Prostate gland (tissue), 2 donors: Measurements from ENCODE around the gene NLRX1. TPM values are rescaled to one million over a fixed set of nuclear protein-coding genes. Genes with fewer than 3 reads are reported as not detected.

Experiments used
- DNase-seq: peaks from one replicate; pipeline ENCODE4 v3.0.0-alpha.2; 2019; ENCODE audit warnings: low spot score
- H3K27ac ChIP-seq, 2 donors: fragments of 200-600 bp; sonication (generic); 2 replicates each; pipeline ENCODE4 v1.5.1; 2017 to 2019
- H3K27me3 ChIP-seq: fragments of 200-600 bp; sonication (generic); replicated peaks from 2 replicates; pipeline ENCODE4 v1.5.1; 2019; ENCODE audit not compliant: insufficient read depth
- H3K36me3 ChIP-seq, 2 donors: fragments of 200-600 bp; sonication (generic); 1 replicate in 1 of 2; 2 replicates in 1 of 2; pipeline versions ENCODE4 v1.5.1 to v1.8.1; 2017 to 2019
- H3K4me1 ChIP-seq: fragments of 200-600 bp; sonication (generic); replicated peaks from 2 replicates; pipeline ENCODE4 v1.5.1; 2019
- H3K4me3 ChIP-seq, 2 donors: fragments of 200-600 bp; sonication (generic); 2 replicates each; pipeline ENCODE4 v1.5.1; 2017 to 2019
- H3K9me3 ChIP-seq: fragments of 200-600 bp; sonication (generic); 2 replicates; pipeline ENCODE4 v1.5.1; 2017
- CTCF ChIP-seq, 4 experiments: fragments of 200-600 bp in 2 of 4; fragments of 450-650 bp in 2 of 4; sonication (generic) in 2 of 4; IDR thresholded peaks; 1 replicate in 3 of 4; 2 replicates in 1 of 4; pipeline ENCODE4 v1.5.1; 2016 to 2019; ENCODE audit warnings: antibody characterized with exemption in 4 of 4, mild to moderate bottlenecking in 2 of 4, moderate library complexity in 2 of 4
- POLR2A ChIP-seq: fragments of 450-650 bp; IDR thresholded peaks from one replicate; pipeline ENCODE4 v1.6.1; 2016; ENCODE audit warnings: antibody characterized with exemption, mild to moderate bottlenecking
- POLR2AphosphoS5 ChIP-seq: sonication (generic); formaldehyde crosslinking; IDR thresholded peaks from one replicate; pipeline ENCODE4 v1.6.1; 2017; ENCODE audit warnings: antibody characterized with exemption
- WGBS: methylation state at CpG from one replicate; pipeline ENCODE4 v1.1.5; 2018; 5-methylcytosine and 5-hydroxymethylcytosine counted together
- intact Hi-C: fragments of 100-400 bp; cut with DNase I; formaldehyde crosslinking; loops from one replicate; pipeline ENCODE4 v1.14.2; 2022
- total RNA-seq, 2 donors: library from RNA; depleted of rRNA; stranded (reverse); fragments of >200 nt; gene quantifications; one replicate each; pipeline ENCODE4 v1.1.0, GENCODE V29; 2016

The NLRX1 gene
- total RNA-seq, 2 donors from 2014 or later = 18.8 to 26.1 TPM

GRCh38 chr11:119178166-119178680, 9.7 kb downstream of the NLRX1 start:
- WGBS = 75% methylated on average over 4 of the region's 4 CpGs
- peaks cover 0 to 4% of the 10 kb centered on the region in 2 donors for H3K36me3 ChIP-seq
- intact Hi-C loops = no loop called here

GRCh38 chr11:119179342-119179741, 10.8 kb downstream of the NLRX1 start:
- WGBS = 94% methylated on average over 6 of the region's 6 CpGs
- intact Hi-C loops = no loop called here
- Histone ChIP-seq H3K4me3 (no peak overlapping the region), H3K4me1 (no peaks in the 10 kb centered on the region), H3K9me3 (no peaks in the 10 kb centered on the region), H3K36me3 (peaks cover 0 to 4% of the 10 kb centered on the region in 2 donors), H3K27me3 (no peaks in the 10 kb centered on the region), H3K27ac (no peak overlapping the region)
- no peak for TF ChIP-seq POLR2A
- TF ChIP-seq CTCF (IDR thresholded peaks at IDR 0.05) = no peak
- no peak for TF ChIP-seq POLR2AphosphoS5
- DNase-seq = no peak

More at GRCh38 chr11:119178166-119178680, 9.7 kb downstream of the NLRX1 start:
- Histone ChIP-seq H3K4me3 (no peak overlapping the region), H3K4me1 (no peaks in the 10 kb centered on the region), H3K9me3 (no peaks in the 10 kb centered on the region), H3K27me3 (no peaks in the 10 kb centered on the region), H3K27ac (no peak overlapping the region)
- no peak for TF ChIP-seq POLR2AphosphoS5
- no peak for TF ChIP-seq CTCF (IDR thresholded peaks at IDR 0.05)
- no peak for DNase-seq

- TF ChIP-seq POLR2A = no peak
- no peak for TF ChIP-seq POLR2AphosphoS5
- no peak for TF ChIP-seq CTCF (IDR thresholded peaks at IDR 0.05)
- Histone ChIP-seq H3K36me3 (peaks cover 0 to 4% of the 10 kb centered on the region in 2 donors), H3K9me3 (no peaks in the 10 kb centered on the region), H3K27ac (no peak overlapping the region), H3K27me3 (no peaks in the 10 kb centered on the region), H3K4me1 (no peaks in the 10 kb centered on the region), H3K4me3 (no peak overlapping the region)
- DNase-seq = no peak
- 81% methylated on average over 10 of the region's 10 CpGs for WGBS
- intact Hi-C loops = no loop called here
These were observed 11.5 kb downstream of the NLRX1 start for GRCh38 chr11:119179983-119180382.

DNA sequence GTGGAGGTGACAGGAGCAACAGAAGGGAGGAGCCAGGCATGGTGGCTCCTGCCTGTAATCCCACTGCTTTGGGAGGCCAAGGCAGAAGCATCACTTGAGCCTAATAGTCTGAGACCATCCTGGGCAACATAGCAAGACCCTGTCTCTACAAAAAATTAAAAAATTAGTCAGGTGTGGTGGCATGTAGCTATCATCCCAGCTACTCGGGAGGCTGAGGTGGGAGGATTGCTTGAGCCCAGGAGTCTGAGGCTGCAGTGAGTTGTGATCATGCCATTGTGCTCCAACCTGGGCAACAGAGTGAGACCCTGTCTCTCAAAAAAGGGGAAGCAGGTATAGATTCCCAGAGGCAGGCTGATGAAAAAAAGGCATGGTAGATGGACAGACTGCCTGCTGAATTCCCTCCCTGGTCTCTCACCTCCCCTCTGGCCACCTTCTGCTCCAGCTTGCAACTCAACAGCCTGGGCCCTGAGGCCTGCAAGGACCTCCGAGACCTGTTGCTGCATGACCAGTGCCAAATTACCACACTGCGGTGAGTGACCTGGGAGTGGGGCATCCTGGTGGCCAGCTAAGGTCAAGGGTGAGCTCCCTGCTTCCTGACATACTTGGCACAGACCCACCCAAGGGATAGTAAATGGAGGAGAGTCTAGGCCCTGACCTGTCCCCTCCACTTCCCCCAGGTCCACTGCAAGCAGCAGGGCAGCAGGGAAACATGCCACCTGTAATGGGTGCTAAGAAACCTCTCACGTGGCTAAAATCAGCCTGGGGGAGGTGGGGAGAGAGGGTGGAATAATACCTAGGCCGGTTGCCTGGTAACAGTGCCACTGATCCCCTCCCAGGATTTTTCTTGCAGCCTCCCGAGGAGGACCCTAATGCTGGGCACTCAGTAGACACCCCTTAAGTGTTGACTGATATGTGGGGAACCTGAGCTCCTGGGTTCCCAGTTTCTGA, 12.5 kb downstream of the NLRX1 start:
- no peaks in the 10 kb centered on the region for H3K9me3 ChIP-seq

More for the DNA sequence above, 12.5 kb downstream of the NLRX1 start:
- no peaks in the 10 kb centered on the region for H3K27me3 ChIP-seq
- no peak overlapping the region for H3K27ac ChIP-seq
- intact Hi-C loops = no loop called here
- TF ChIP-seq POLR2AphosphoS5 (no peak), CTCF (IDR thresholded peaks at IDR 0.05) (no peak), POLR2A (no peak)
- H3K4me1 ChIP-seq = no peaks in the 10 kb centered on the region
- 86% methylated on average over 6 of the region's 6 CpGs for WGBS
- peaks cover 0 to 4% of the 10 kb centered on the region in 2 donors for H3K36me3 ChIP-seq
- no peak overlapping the region for H3K4me3 ChIP-seq
- no peak for DNase-seq
